H1 (cell line): ENCODE data around the gene CYP1A2. TPM values are rescaled to one million over a fixed set of nuclear protein-coding genes. Genes with fewer than 3 reads are reported as not detected.

ENCODE experiments used
- CBX8 ChIP-seq: fragments of 300-800, 300-1000 bp; sonication (generic); IDR thresholded peaks from 2 replicates; pipeline ENCODE4 v1.7.1; 2016; ENCODE audit warnings: low read depth, low read length, borderline replicate concordance
- CHD7 ChIP-seq: fragments of 300-600 bp; sonication (generic); IDR thresholded peaks from 2 replicates; pipeline ENCODE4 v1.7.1; 2012; ENCODE audit warnings: low read length, moderate library complexity, mild to moderate bottlenecking, inconsistent platforms; ENCODE audit not compliant: insufficient replicate concordance
- CTBP2 ChIP-seq: IDR thresholded peaks from 2 replicates; pipeline ENCODE4 v1.7.0; 2011; ENCODE audit warnings: borderline replicate concordance, mild to moderate bottlenecking, moderate library complexity, mixed read lengths, low read length; ENCODE audit not compliant: insufficient read depth, insufficient read length
- CTCF ChIP-seq, 3 experiments: IDR thresholded peaks; 1 replicate in 2 of 3; 2 replicates in 1 of 3; pipeline versions ENCODE4 v1.5.1 to v1.6.1; 2011; ENCODE audit warnings: low read length in 3 of 3, mild to moderate bottlenecking in 3 of 3, inconsistent platforms in 2 of 3, low read depth in 1 of 3, moderate library complexity in 1 of 3; ENCODE audit not compliant: insufficient read depth in 1 of 3; ENCODE audit errors: control extremely low read depth in 1 of 3
- JUND ChIP-seq: IDR thresholded peaks from 2 replicates; pipeline ENCODE4 v1.6.1; 2011; ENCODE audit warnings: mild to moderate bottlenecking, improper control_type of control experiment, low read length
- NRF1 ChIP-seq: IDR thresholded peaks from 2 replicates; pipeline ENCODE4 v1.6.1; 2011; ENCODE audit warnings: mild to moderate bottlenecking, low read depth, low read length, improper control_type of control experiment
- SRF ChIP-seq: IDR thresholded peaks from 2 replicates; pipeline ENCODE4 v1.6.1; 2011; ENCODE audit warnings: mild to moderate bottlenecking, low read depth, low read length, moderate library complexity
- SUZ12 ChIP-seq: fragments of 200-600 bp; sonication (generic); IDR thresholded peaks from 2 replicates; pipeline ENCODE4 v1.6.1; 2012; ENCODE audit warnings: mild to moderate bottlenecking, inconsistent platforms, low read length, moderate library complexity, mixed read lengths
- polyA plus RNA-seq, 7 experiments: library from polyadenylated mRNA; depleted of rRNA in 3 of 7; stranded (reverse) in 5 of 7; unstranded in 2 of 7; fragments of >200 nt in 5 of 7; fragments of 200-250 nt in 2 of 7; gene quantifications; 1 replicate in 5 of 7; 2 replicates in 1 of 7; 4 replicates in 1 of 7; pipeline versions ENCODE4 v1.2.1 to v1.2.3, GENCODE V29; 2011 to 2013; ENCODE audit warnings: missing spikeins in 2 of 7, mixed read lengths in 2 of 7
- total RNA-seq: library from RNA; stranded (reverse); fragmentation: NEBNext Ultra II Directional; extraction: Animal tissue kit (Norgen Biotek cat#: 25700); gene quantifications from 2 replicates; pipeline ENCODE4 v1.2.1, GENCODE V29; 2021

The CYP1A2 gene
- total and polyA plus RNA-seq, 2 of the 8 experiments (the other 6 are each of a cell fraction or from before 2014, with no cell fraction given) = not detected

- TF ChIP-seq CHD7 (no peak), CBX8 (no peak), CTBP2 (no peak), CTCF (IDR thresholded peaks at IDR 0.05; ENCODE audit: control extremely low read depth in 1 of 3, insufficient read depth in 1 of 3, low read depth in 1 of 3, low read length in 3 of 3) (no peak), SRF (no peak), SUZ12 (no peak), NRF1 (no peak), JUND (no peak)
These were observed 19.6 kb downstream of the CYP1A2 start (continued) for GRCh38 chr15:74768099-74768770.
